HG02763 (cell line): ENCODE results near the gene DRAXIN.

Experiments used
- ATAC-seq: cut with Tn5 transposase; IDR thresholded peaks from one replicate; pipeline ENCODE4 v1.9.1; 2021; ENCODE audit warnings: mild to moderate bottlenecking, moderate library complexity; ENCODE audit not compliant: unreplicated experiment

Gene DRAXIN

DNA sequence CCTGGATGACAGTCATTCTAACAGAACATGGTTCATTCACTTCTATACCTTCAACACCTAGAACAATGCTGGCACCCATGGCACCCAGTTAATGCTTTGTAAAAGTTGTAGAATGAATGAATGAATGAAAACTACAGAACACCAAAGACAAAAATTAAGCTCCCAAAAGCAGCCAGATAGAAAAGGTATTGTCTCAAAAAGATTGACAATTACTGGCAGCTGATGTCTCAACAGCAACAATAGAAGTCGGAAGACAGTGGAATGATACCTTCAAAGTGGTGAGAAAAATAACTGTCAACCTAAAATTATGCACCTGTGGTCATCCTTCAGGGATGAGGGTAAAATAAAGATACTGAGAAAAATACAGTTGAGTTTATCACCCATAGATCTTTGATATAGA, 65.5 kb downstream of the DRAXIN start:
- no peak for ATAC-seq

GRCh38 chr1:11759791-11760190, 68.3 kb downstream of the DRAXIN start:
- ATAC-seq, result no peak

DNA sequence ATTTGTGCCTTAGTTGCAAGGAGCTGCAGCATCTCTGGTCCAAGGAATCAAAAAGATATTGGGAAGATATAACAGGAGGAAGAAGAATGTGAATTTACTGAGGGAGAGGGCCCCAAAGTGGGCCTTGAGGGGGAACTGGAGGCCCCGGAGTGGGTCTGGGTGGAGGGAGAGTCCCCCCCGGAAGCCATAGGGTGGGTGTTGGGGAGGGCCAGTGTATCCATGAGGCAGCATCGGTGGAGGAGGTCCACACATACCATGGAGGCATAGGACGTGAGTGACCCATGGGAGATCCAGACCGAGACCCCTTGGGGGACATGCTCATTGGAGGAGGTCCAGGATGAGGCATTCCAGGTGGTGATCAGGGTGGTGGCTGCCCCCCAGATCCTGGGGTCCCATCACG, 69.8 kb downstream of the DRAXIN start:
- ATAC-seq, result no peak

- ATAC-seq, result no peak
Observed at GRCh38 chr1:11761988-11762406, 70.5 kb downstream of the DRAXIN start, which contains the start of gene C1orf167. Gene C1orf167, plus strand, starts transcription at chr1:11762193. Its CDS starts 2,208 bp downstream, at chr1:11764401.

GRCh38 chr1:11764115-11764514, 72.6 kb downstream of the DRAXIN start:
- ATAC-seq, result no peak

GRCh38 chr1:11764519-11764918, 73.0 kb downstream of the DRAXIN start:
- ATAC-seq, result no peak

- ATAC-seq, result no peak
Observed at GRCh38 chr1:11765661-11766428, 74.3 kb downstream of the DRAXIN start.

DNA sequence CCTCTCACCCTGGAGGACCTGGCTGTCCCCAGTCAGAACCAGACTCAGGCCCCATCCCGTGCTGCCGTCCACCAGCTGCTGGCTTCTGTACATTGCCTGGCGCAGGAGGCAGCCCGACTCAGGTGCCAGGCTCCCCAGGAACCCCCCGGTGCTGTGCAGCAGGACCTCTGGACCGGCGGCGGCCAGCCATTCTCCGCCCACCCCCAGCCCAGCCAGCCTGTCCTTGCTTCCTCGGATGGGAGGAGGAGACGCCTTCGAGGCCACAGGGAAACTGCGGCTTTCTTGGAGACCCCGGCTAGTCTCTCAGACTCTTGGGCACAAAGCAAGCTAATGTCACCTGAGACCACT, 74.9 kb downstream of the DRAXIN start:
- no peak for ATAC-seq

DNA sequence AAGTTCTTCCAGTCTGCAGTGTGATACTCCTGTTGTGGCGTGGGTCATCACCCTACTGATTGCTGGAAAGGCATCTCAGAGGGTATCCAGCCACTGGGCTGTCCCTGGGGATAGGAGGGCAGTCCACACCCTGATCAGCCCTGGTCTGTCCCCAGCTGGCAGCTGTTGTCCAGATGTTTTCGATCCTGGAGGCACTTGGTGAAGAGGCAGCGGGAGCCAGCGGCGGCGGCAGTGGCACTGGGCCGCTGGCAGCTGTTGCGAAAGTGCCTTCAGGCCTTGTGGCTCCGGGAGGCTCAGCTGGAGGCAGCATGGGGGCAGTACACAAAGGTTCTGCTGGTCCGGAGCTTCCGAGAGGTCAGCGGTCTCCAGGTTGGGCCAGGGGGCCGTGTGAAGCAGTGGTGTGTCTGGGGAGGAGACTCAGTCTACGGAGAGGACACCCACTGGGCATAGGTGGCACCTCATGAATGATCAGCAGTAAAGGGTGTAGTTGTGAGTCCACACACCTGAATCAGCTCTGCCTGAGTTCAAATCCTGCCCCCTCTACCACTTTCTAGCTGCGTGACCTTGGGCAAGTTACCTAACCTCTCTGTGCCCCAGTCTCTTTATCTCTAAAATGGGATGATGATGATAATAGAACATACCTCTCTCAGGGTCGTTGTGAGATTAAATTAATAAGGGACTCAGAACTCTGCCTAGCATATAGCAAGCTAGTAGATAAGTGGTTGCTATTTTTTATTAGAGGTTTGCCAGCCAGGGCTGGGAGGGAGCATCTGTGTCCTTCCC, 76.6 kb downstream of the DRAXIN start:
- no peak for ATAC-seq

GRCh38 chr1:11768821-11769220, 77.3 kb downstream of the DRAXIN start:
- no peak for ATAC-seq

DNA sequence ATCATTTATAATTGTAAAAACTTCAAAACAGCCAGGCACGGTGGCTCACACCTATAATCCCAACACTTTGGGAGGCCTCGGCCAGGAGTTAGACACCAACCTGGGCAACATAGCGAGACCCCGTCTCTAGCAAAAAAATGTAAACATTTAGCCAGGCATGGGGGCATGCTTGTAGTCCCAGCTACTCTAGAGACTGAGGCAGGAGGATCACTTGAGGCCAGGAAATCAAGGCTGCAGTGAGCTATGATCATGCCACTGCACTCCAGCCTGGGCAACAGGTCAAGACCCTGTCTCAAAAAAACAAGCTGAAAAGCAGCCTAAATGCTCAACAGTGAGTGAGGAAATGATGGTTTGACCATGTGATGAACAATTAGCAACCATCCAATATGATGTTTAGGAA, 77.8 kb downstream of the DRAXIN start:
- no peak for ATAC-seq

- no peak for ATAC-seq
Observed at GRCh38 chr1:11770011-11770410, 78.5 kb downstream of the DRAXIN start.

DNA sequence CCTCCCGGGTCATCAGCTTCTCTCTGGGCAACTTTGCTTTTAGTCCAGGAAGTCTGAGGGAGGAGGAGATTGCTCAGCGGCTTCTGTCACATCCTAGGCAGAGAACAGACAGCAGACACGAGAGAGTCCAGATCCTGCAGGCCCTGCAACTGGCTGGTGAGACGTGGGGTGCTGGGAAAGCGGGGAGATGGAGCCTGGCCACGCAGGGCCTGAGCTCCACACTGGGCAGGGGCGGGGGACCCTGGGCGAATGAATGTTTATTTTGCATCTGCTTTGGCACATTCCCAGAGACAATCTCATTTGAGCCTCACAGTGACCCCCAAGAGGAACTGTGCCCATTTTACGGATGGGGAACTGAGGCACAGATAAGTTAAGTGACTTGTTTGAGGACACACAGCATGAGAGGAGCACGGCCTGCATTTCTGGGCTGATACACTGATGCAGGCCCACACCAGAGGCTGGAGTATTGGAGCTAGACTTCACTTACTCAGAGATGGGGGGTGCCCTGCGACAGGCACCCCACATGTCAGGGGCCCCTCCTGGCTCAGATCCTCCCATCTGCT, 80.1 kb downstream of the DRAXIN start:
- no peak for ATAC-seq

DNA sequence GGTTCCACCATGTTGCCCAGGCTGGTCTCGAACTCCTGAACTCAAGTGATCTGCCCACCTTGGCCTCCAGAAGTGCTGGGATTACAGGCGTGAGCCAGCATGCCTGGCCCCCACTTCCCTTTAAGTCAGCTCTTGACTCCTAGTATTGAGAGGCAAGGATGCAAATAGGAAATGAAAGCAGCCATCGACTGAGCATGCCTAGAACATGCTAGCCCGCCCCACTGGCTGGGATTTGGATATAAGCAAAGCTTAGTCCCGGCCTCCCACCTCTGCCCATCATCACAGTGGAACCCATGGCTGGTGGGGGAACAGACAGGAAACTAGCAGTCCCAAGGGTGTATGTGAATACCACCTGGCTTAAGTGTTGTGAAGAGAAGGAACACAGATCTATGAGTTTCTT, 80.9 kb downstream of the DRAXIN start:
- ATAC-seq, result no peak

- no peak for ATAC-seq
Observed at GRCh38 chr1:11774753-11775152, 83.2 kb downstream of the DRAXIN start.
